HG02588 (cell line): ENCODE results near the gene SEH1L.
"Not testable (repeated sequence)": the region's sequence is repeated elsewhere in the genome, so short reads cannot be mapped to it uniquely, and the experiment has no call there.

Experiments
- ATAC-seq: cut with Tn5 transposase; IDR thresholded peaks from one replicate; pipeline ENCODE4 v1.9.1; 2021; ENCODE audit warnings: mild to moderate bottlenecking, moderate library complexity; ENCODE audit not compliant: unreplicated experiment

The SEH1L gene

DNA sequence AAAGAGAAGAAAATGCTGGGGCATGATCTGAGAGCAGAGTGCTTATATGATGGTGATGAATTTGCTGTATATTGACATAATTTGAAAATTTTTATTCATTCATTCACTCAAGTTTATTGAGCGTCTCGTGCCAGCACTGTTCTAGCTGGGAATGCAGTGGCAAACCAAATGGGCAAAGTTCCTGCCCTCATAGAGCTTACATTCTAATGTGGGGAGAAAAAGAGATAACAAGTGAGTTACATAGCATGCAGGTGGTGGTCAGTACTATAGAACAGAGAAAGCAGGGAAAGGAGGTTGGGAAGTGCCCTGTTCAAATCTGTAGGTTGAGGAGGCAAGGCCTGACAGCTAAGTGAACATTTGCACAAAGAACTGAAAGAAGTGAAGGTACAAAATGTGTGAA is 47.6 kb downstream of the SEH1L start:
- no peak for ATAC-seq

GRCh38 chr18:12995952-12996477 is 48.2 kb downstream of the SEH1L start:
- no peak for ATAC-seq

DNA sequence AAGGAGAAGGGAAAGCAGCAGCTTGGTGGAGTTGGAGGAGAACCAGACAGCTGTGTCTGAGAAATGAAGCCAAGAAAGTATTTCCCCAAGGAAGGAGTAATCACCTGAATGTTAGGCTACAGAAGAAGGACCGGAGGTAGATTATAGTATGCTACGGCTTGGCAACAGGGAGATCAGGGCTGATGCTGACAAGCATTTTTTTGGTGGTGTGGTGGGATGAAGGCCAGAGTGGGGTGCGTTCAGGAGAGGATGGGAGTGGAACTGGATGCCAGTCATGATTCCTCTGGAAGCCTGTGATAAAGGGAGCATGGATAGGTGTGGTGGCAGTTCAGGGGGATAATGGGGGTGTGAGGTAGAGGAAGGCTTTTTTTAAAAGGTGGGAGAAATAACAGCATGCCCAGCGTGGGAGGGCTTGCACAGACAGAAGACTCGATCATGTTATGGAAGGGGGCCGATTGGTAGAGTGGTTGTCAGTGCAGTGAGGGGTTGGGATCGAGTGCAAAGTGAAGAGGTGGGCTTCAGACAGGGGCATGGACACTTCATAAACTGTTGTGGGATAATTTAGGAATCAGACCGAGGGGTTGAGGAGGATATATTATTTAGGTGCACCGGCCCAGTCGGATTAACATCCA is 49.0 kb downstream of the SEH1L start:
- ATAC-seq, result no peak

DNA sequence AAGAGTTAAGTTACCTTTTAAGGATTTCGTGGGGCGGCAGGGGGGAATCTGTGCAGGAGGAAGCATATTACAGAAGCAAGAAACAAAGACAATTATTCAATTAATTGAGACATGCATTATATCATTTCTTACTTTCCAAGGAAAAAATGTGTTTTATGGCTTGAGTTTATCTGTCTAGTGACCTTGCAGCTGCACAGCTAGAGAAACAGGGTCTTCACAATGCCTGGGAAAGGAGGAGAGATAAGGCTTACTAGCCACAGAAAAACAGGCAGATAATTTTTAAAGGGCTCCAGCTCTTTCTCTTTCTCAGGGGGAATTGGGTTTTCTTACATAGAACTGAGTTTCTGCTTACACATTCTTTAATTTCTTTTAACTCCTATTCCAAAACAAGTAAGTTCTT is 49.5 kb downstream of the SEH1L start:
- not testable (repeated sequence) for ATAC-seq

- ATAC-seq, result peak; percentile 54
Measured at GRCh38 chr18:12998332-12999060, 50.7 kb downstream of the SEH1L start.

DNA sequence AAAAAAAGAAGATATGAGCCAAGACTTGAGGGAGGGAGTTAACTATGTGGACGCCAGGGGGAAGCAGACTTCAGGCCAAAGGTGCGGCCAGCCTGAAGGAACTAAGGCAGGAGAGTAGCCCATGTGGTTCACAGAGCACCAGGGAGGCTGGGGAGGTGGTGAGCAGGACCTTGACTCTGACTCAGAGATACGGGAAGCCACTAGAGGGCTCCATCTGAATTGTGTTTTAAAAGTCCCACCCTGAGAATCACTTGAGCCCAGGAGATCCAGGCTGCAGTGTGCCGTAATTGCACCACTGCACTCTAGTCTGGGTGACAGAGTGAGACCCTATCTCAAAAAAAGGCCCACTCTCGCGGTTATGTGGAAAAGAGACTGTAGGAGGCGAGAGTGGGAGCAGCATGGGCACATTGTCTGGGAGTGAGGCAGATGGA is 55.7 kb downstream of the SEH1L start:
- ATAC-seq, result no peak

DNA sequence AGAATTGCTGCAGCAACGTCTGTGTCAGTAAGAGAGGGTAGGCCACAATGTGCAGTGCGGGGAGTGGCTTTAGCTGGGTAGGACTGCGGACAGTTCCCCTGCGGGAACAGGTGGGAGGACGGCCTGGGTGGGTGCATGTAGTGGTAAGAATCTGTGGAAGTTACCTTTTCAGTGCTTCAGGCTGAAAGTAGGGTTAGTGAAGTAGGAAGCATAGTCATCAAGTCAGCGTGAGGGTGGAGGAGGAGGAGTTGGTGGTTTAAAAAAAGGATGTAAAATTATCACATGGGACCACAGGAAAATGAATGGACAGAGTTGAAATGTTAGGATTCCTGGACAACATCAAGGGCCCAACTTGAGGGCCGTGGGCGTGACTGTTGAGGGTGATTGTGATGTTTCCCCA is 56.6 kb downstream of the SEH1L start:
- no peak for ATAC-seq

- ATAC-seq, result no peak
Measured at GRCh38 chr18:13005289-13005688, 57.5 kb downstream of the SEH1L start.

GRCh38 chr18:13006531-13007247 is 58.9 kb downstream of the SEH1L start:
- no peak for ATAC-seq

DNA sequence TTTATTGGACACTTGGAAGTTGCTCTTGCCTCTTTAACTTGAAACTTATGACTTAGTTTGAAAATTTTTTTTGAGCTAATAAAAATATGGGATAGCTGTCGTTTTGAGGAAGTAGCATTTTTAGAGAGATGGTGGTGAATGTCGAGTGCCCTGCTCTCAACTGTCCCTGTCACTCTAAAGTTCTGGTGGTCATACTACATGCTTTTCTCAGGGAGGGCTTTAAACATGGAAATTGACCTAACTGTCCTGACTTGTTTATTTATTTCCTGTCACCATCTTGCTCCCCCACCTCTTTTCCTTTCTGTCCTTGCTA is 59.4 kb downstream of the SEH1L start:
- ATAC-seq, result no peak

DNA sequence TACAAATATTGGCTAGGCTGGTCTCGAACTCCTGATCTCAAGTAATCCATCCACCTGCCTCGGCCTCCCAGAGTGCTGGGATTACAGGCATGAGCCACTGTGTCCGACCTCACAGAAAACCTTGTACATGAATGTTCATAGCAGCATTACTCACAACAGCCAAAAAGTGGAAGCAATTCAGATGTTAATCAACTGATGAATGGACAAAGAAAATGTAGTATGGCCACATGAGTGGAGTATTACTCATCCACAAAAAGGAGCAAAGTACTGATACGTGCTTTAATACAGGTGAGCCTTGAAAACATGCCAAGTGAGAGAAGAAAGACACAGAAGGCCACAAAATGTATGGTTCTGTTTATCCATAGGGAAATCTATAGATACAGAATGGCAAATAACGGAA is 63.9 kb downstream of the SEH1L start:
- ATAC-seq, result no peak

GRCh38 chr18:13014232-13014631 is 66.4 kb downstream of the SEH1L start:
- no peak for ATAC-seq

DNA sequence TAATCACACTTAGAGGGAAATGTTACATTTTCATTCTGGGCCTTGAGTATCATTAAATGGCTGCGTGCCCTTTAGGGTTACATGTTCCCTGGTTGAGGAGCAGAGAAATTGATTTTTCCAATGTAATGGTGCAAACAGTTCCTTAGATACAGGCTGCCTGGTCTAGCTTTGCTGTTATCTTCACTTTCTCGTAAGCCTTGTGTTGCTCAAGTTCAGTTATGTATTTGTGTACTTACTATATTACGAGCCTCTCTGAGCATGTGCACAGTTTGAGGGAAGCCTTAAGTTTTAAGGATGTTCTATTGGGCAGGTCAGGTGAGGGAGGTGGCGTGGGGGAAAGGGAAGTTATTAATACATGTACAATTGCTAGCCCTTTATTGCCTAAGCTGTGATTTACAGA is 67.0 kb downstream of the SEH1L start:
- ATAC-seq, result no peak

GRCh38 chr18:13017247-13017875 is 69.5 kb downstream of the SEH1L start:
- ATAC-seq, result no peak

- ATAC-seq, result no peak
Measured at GRCh38 chr18:13018374-13018773, 70.6 kb downstream of the SEH1L start.

GRCh38 chr18:13019301-13019700 is 71.5 kb downstream of the SEH1L start:
- no peak for ATAC-seq

DNA sequence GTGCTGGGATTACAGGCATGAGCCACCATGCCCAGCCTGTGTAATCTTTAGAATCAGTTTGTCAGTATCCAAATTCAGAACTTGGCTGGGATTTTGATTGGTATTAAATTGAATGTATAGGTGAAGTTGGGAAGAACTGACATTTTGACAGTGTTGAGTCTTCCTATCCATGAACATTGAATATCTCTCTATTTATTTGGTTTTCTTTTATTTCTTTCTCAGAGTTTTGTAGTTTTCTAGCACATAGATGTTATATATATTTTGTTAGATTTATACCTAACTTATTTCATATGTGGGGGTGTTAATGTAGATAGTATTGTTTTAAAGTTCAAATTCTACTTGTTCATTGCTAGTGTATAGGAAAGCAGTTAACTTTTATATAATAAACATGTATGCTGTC is 74.8 kb downstream of the SEH1L start:
- ATAC-seq, result no peak

DNA sequence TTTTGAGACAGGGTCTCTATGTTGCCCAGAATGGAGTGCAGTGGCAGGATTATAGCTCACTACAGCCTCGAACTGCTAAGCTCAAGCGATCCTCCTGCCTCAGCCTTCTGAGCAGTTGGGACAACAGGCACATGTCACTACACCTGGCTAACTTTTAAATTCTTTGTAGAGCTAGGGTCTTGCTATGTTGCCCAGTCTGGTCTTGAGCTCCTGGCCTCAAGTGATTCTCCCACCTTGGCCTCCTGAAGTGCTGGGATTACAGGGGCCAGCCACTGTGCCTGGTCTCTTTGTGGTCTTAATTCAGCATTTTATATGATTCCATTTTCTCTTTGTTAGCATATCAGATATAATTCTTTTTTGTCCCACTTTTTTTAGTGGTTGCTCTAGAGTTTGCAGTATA is 77.4 kb downstream of the SEH1L start:
- ATAC-seq, result no peak

DNA sequence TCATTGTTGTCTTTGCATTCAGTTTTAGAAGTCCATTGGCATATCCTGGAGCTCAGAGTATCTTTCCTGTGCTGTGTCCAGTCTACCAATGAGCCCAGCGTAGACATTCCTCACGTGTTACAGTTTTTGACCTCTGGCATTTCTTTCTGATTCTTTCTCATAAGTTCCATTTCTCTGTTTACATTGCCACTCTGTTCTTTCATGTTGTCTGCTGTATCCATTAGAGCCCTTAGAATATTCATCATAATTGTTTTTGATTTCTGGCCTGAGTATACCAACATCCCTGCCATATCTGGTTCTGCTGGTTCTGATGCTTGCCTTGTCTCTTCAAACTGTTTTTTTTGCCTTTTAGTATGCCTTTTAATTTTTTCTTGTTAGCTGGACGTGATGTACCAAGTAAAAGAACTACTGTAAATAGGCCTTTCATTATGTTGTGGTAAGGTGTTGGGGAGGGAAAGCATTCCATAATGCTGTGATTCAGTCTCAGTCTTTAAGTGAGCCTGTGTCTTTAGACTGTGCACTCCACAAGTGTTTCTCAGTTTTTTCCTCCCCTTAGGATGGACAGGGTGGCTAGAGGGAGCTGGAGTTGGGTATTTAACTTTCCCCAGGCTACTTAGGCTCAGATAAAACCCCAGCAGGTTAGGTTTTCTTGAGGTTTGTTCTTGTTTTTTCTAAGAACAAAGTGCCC is 78.9 kb downstream of the SEH1L start:
- no peak for ATAC-seq

DNA sequence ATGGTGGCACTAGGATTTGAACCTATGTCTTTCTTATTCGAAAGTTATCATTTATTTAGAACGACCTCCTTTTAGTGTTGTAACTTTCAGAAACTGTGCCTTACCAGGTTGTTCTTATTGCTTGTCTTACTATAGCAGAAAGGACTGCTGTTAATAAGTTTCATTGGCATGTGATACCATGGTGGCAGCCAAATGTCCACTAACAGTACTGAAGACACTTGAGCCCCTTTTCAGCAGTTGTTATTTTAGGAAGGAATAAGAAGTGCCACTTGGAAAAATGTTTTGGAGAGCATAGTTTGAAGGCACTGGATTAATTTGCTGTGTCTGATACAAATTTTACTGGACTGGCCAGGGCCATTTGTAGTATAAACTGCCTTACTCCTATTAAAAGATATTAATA is 81.1 kb downstream of the SEH1L start:
- ATAC-seq, result no peak

GRCh38 chr18:13032173-13032572 is 84.4 kb downstream of the SEH1L start:
- ATAC-seq, result no peak
